Skeletal muscle tissue (tissue), 4 donors: ENCODE measurements around the gene TMEM18. TPM values are rescaled to one million over a fixed set of nuclear protein-coding genes. Genes with fewer than 3 reads are reported as not detected.

ENCODE experiments used
- H3K27ac ChIP-seq: one replicate; pipeline ENCODE4 v1.7.0; 2013; ENCODE audit warnings: mild to moderate bottlenecking, low read depth, low read length, inconsistent platforms
- H3K27me3 ChIP-seq, 3 donors: one replicate each; pipeline ENCODE4 v1.7.0; 2013; ENCODE audit warnings: low read length in 3 of 3; ENCODE audit not compliant: control insufficient read depth in 3 of 3, insufficient read depth in 3 of 3
- H3K36me3 ChIP-seq, 3 donors: one replicate each; pipeline ENCODE4 v1.7.0; 2013; ENCODE audit warnings: low read length in 3 of 3; ENCODE audit not compliant: control insufficient read depth in 3 of 3, insufficient read depth in 3 of 3
- H3K4me1 ChIP-seq, 3 donors: one replicate each; pipeline ENCODE4 v1.7.0; 2013; ENCODE audit warnings: low read length in 3 of 3, mild to moderate bottlenecking in 3 of 3; ENCODE audit not compliant: control insufficient read depth in 3 of 3, insufficient read depth in 3 of 3
- H3K4me3 ChIP-seq, 3 donors: one replicate each; pipeline ENCODE4 v1.7.0; 2013; ENCODE audit warnings: low read length in 3 of 3
- H3K9ac ChIP-seq, 3 donors: one replicate each; pipeline ENCODE4 v1.7.0; 2013; ENCODE audit warnings: low read length in 3 of 3, mild to moderate bottlenecking in 3 of 3, moderate library complexity in 2 of 3, low read depth in 1 of 3
- H3K9me3 ChIP-seq, 3 donors: one replicate each; pipeline ENCODE4 v1.7.0; 2013; ENCODE audit warnings: low read length in 3 of 3; ENCODE audit not compliant: control insufficient read depth in 3 of 3
- total RNA-seq: library from RNA; depleted of rRNA; stranded (reverse); fragments of >200 nt; gene quantifications from one replicate; pipeline ENCODE4 v1.2.3, GENCODE V29; 2014
- donor health status: Osteomylitis.

TMEM18 gene
- total RNA-seq, 1 donor from 2014 or later: 20.9 TPM

DNA sequence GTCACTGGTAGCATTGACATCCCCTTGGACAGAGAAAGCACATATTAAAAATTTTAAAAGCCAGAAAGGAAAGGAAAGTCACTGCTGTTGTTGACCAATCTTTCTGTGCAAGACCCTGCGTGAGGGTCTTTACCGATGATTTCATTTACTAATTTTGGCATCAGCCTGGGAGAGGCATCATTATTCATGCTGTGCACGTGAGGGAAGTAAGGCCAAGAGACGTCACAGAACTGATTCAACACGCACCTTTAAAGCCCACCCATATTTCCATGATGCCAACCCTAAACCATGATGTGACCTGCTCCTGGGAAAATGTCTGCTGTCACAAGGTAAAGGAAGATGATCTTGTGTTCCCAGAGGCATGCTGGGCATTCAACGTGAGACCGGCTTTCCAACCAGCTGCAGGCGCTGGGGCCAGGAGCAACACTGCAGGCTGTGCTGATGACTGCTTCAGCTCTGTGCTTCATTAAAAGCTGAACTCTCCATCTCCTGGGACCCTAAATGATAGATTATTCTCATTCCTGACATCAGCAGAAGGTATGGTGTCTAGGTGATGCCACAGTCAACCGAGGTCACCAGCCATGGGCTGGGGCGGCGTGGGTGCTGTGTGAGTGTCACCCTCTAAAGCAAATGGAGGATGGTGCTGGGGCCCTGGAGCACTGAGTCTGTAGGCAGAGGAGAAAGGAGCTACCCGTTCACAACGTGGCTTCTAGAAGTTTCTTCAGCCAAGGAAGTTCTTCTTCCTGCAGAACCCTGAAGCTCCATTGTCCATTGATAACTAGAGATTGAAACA lies 53.9 kb downstream of the TMEM18 start:
- Histone ChIP-seq H3K27ac (no peak overlapping the region), H3K9me3 (peaks cover 0 to 6% (median 1%) of the 10 kb centered on the region in 3 donors), H3K4me1 (no peaks in the 10 kb centered on the region), H3K27me3 (peaks cover 0 to 6% (median 0%) of the 10 kb centered on the region in 3 donors), H3K36me3 (no peaks in the 10 kb centered on the region), H3K4me3 (no peak overlapping the region), H3K9ac (no peak overlapping the region)

DNA sequence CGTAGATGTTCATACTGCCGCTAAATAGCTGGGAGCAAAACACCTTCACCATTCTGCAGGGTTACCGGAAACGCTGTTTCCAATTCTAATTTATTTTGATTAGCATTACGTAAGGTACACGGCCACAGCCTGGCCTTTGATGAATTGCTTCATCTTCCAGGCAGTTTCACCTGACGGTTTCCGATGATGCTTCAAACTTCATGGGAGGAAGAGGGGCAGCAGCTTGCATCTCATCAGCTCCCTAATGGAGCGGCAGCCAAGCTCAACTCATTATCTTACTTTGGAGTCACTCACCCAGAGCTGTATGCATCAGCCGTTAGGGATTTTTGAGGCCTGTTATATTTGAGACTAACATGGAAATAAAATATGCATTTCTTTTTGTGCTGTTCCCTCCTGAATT lies 54.8 kb downstream of the TMEM18 start:
- no peaks in the 10 kb centered on the region for H3K4me1 ChIP-seq
- H3K27ac ChIP-seq: no peak overlapping the region
- no peaks in the 10 kb centered on the region for H3K36me3 ChIP-seq
- no peak overlapping the region for H3K4me3 ChIP-seq
- peaks cover 0 to 6% (median 0%) of the 10 kb centered on the region in 3 donors for H3K27me3 ChIP-seq
- H3K9me3 ChIP-seq: peaks cover 0 to 11% (median 4%) of the 10 kb centered on the region in 3 donors
- no peak overlapping the region for H3K9ac ChIP-seq

- Histone ChIP-seq H3K9me3 (peaks cover 0 to 11% (median 4%) of the 10 kb centered on the region in 3 donors), H3K27ac (no peak overlapping the region)
These were observed 55.7 kb downstream of the TMEM18 start for GRCh38 chr2:621303-622099.

DNA sequence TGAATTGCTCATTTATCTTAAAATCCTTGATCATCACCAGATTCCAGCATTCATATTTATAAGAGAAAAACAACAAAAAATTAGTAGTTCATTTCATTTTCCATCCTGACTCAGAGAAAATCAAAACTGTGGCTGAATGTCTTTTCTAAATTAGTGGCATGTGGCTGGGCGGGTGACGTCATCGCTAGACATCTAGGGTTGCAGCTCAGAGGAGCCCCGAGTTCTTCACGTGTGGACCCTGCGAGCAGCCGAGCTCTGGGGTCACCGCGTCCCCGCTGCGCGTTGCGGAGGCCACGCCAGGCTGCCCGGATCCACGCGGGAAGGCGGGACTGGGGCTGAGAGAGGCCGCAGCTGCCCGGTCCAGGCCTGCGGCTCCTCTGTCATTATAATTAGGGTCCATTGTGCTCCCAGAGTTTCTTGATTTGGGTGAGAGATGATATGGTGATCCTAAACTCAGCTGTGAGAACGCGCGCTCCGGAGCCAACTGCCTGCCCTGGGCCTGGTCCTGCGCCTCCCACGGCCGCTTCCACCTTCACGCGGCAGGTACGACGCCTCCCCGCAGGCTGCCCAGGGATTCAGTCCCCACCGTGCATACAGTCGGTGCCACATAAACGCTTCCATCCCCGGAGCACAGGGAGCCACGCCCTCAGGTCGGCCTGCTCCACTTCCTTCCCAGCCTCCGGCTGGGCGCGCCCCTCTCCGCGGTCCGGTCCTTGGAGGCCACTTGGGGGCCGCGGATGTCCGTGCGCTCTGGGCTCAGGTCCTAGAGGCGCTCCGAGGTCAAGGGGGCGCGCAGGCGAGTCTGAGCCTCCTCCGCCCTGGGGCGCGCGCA lies 56.5 kb downstream of the TMEM18 start:
- Histone ChIP-seq H3K36me3 (no peaks in the 10 kb centered on the region), H3K4me1 (no peaks in the 10 kb centered on the region), H3K27me3 (peaks cover 0 to 4% (median 0%) of the 10 kb centered on the region in 3 donors), H3K27ac (no peak overlapping the region), H3K9me3 (peaks cover 0 to 11% (median 4%) of the 10 kb centered on the region in 3 donors), H3K4me3 (no peak overlapping the region), H3K9ac (no peak overlapping the region)

More at GRCh38 chr2:621303-622099, 55.7 kb downstream of the TMEM18 start:
- Histone ChIP-seq H3K4me3 (no peak overlapping the region), H3K36me3 (no peaks in the 10 kb centered on the region), H3K27me3 (peaks cover 0 to 4% (median 0%) of the 10 kb centered on the region in 3 donors), H3K9ac (no peak overlapping the region), H3K4me1 (no peaks in the 10 kb centered on the region)

DNA sequence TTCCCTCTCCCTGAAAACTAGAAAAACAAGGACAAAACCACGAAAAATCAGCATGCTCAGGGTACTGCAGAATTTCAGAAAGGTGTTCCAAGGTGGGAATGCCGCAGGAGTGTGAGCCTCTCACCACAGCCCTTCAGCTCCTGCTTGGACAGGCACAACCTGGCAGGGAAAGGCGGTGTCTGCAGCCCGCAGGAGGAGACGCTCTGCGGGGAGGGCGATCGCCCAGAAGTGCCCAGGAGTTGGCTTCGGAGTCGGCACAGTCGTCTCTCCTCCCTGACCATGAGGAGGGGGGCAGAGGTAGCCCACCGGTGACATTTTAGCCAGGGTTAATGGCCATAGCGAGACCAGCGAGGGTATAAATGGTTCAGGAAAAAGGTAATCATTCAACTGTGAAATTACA lies 57.2 kb downstream of the TMEM18 start:
- Histone ChIP-seq H3K9ac (no peak overlapping the region), H3K4me1 (no peaks in the 10 kb centered on the region), H3K4me3 (no peak overlapping the region), H3K36me3 (no peaks in the 10 kb centered on the region), H3K27ac (no peak overlapping the region), H3K9me3 (peaks cover 0 to 11% (median 4%) of the 10 kb centered on the region in 3 donors), H3K27me3 (peaks cover 0 to 4% (median 0%) of the 10 kb centered on the region in 3 donors)

DNA sequence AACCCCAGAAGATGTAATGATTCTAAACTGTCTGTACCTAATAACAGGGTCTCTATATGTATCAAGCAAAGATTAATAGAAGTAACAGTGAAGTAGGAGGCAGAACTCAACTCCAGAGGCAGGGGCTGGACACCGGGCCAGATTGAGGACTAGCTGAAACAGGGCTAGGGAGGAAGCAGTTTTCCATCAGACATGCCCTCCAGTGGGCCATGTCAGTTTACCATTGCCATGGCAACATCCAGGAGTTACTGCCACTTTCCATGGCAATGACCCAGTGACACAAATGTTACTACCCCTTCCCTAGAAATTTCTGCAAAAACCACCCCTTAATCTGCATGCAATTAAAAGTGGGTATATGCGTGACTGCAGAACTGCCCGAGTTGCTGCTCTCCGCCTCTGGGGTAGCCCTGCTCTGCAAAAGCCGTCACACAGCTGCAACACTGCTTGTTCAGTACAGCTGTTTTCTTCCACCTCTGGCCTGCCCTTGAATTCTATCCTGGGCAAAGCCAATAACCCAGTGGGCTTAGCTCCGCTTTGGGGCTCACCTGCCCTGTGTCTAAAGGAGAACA lies 58.7 kb downstream of the TMEM18 start:
- no peak overlapping the region for H3K4me3 ChIP-seq
- no peak overlapping the region for H3K9ac ChIP-seq
- peaks cover 0 to 11% (median 4%) of the 10 kb centered on the region in 3 donors for H3K9me3 ChIP-seq
- no peaks in the 10 kb centered on the region for H3K36me3 ChIP-seq
- H3K4me1 ChIP-seq: no peaks in the 10 kb centered on the region
- H3K27ac ChIP-seq: no peak overlapping the region
- peaks cover 0 to 2% (median 0%) of the 10 kb centered on the region in 3 donors for H3K27me3 ChIP-seq

DNA sequence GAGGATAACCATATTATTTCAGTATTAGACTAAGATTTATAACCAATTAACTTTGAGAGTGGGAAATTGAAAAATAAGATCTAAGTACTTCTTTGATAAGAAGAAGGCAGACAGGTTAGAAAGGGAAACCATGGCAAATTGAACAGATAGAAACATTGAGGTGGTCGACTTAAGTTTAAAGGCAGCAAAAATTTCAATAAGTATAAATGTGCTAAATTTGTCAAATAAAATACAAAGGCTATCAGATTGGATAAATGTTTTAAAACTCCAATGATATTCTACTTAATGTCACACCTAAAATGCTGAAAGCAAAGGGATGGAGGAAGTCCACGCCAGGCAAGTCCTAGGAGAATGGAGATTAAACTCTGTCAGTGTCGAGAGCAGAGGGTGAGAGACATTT lies 59.2 kb downstream of the TMEM18 start:
- no peak overlapping the region for H3K27ac ChIP-seq
- H3K36me3 ChIP-seq: no peaks in the 10 kb centered on the region
- H3K4me1 ChIP-seq: no peaks in the 10 kb centered on the region
- peaks cover 0 to 2% (median 0%) of the 10 kb centered on the region in 3 donors for H3K27me3 ChIP-seq
- peaks cover 0 to 11% (median 4%) of the 10 kb centered on the region in 3 donors for H3K9me3 ChIP-seq
- H3K4me3 ChIP-seq: no peak overlapping the region
- H3K9ac ChIP-seq: no peak overlapping the region
